ENCODE measurements around the gene H6PD.

The H6PD gene

DNA sequence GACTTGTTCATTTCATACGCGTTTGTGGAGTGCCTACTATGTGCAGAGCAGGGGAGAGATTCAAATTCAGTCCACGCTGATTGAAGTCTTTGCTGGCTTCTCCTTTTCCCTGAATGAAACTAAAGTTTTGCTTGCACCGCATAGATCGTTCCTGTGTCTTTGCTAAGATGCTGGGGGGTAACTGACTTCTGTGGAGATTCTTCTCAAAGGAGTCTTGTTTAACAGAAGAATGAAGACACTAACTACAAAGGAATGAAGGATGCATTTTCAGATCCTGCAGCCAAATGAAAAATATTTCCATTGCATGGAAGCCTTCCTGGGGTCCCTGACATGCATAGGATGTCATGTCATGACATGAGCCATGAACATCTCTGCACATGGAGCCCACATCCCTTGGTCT lies 26.9 kb upstream of the H6PD start:
- no peak overlapping the region for H3K9ac ChIP-seq (ENCODE audit: low read length)
- H3K27ac ChIP-seq (ENCODE audit: low read depth, low read length), result no peak overlapping the region

DNA sequence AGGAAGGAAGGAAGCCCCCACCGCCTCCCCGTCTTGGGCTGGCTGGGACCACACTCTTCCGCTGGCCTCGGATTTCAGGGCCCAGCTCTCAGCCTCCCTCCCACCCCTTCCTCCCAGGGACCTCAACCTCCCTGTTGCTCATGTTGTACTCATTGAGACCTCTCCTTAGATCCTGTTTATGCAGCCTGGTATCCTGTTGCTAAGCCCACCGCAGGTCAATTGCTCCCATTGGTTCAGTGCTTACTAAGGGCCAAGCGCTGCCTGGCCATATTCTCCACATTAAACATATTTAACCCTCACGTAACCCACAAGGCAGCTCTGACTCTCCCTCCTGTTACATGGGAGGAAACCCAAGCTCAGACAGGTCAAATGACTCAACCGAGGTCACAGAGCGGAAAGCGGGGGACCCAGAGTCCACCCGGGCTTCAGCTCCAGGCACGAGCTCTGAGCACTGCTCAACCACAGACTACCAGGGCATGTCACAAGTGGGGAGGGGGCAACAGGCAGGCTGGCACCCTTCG lies 23.2 kb upstream of the H6PD start:
- peaks cover 1% of the 10 kb centered on the region for H3K27me3 ChIP-seq (ENCODE audit: control insufficient read depth, insufficient read depth, low read length)
- H3K9me3 ChIP-seq (ENCODE audit: control insufficient read depth, insufficient read depth, low read depth, low read length), result no peaks in the 10 kb centered on the region
- 0 out of 2 replicates have a peak, but pooled peaks cover 5% of the 10 kb centered on the region for H3K4me1 ChIP-seq (ENCODE audit: control insufficient read depth, insufficient read depth, low read length)
- no peak overlapping the region for H3K9ac ChIP-seq (ENCODE audit: low read length)
- no peak overlapping the region for H3K4me3 ChIP-seq (ENCODE audit: low read depth, low read length)
- no peak overlapping the region for H3K27ac ChIP-seq (ENCODE audit: low read depth, low read length)
- no peaks in the 10 kb centered on the region for H3K36me3 ChIP-seq (ENCODE audit: control insufficient read depth, insufficient read depth, low read length)

More for the DNA sequence above, 26.9 kb upstream of the H6PD start:
- peaks cover 23% of the 10 kb centered on the region for H3K27me3 ChIP-seq (ENCODE audit: control insufficient read depth, insufficient read depth, low read length)
- no peak overlapping the region for H3K4me3 ChIP-seq (ENCODE audit: low read depth, low read length)
- no peaks in the 10 kb centered on the region for H3K36me3 ChIP-seq (ENCODE audit: control insufficient read depth, insufficient read depth, low read length)
- no peaks in the 10 kb centered on the region for H3K9me3 ChIP-seq (ENCODE audit: control insufficient read depth, insufficient read depth, low read depth, low read length)
- no peaks in the 10 kb centered on the region for H3K4me1 ChIP-seq (ENCODE audit: control insufficient read depth, insufficient read depth, low read length)

- Histone ChIP-seq H3K4me3 (ENCODE audit: low read depth, low read length) (no peak overlapping the region), H3K27ac (ENCODE audit: low read depth, low read length) (no peak overlapping the region), H3K9me3 (ENCODE audit: control insufficient read depth, insufficient read depth, low read depth, low read length) (no peaks in the 10 kb centered on the region), H3K9ac (ENCODE audit: low read length) (no peak overlapping the region), H3K4me1 (ENCODE audit: control insufficient read depth, insufficient read depth, low read length) (0 out of 2 replicates have a peak, but pooled peaks cover 5% of the 10 kb centered on the region), H3K27me3 (ENCODE audit: control insufficient read depth, insufficient read depth, low read length) (no peaks in the 10 kb centered on the region; the same call in 1 of the 2 replicates), H3K36me3 (ENCODE audit: control insufficient read depth, insufficient read depth, low read length) (no peaks in the 10 kb centered on the region)
Measured at GRCh38 chr1:9212735-9213134, 21.8 kb upstream of the H6PD start.

- Histone ChIP-seq H3K9me3 (ENCODE audit: control insufficient read depth, insufficient read depth, low read depth, low read length) (no peaks in the 10 kb centered on the region), H3K4me1 (ENCODE audit: control insufficient read depth, insufficient read depth, low read length) (0 out of 2 replicates have a peak, but pooled peaks cover 5% of the 10 kb centered on the region), H3K9ac (ENCODE audit: low read length) (no peak overlapping the region), H3K27ac (ENCODE audit: low read depth, low read length) (no peak overlapping the region), H3K36me3 (ENCODE audit: control insufficient read depth, insufficient read depth, low read length) (no peaks in the 10 kb centered on the region), H3K27me3 (ENCODE audit: control insufficient read depth, insufficient read depth, low read length) (no peaks in the 10 kb centered on the region), H3K4me3 (ENCODE audit: low read depth, low read length) (no peak overlapping the region)
Measured at GRCh38 chr1:9213956-9214355, 20.6 kb upstream of the H6PD start.

DNA sequence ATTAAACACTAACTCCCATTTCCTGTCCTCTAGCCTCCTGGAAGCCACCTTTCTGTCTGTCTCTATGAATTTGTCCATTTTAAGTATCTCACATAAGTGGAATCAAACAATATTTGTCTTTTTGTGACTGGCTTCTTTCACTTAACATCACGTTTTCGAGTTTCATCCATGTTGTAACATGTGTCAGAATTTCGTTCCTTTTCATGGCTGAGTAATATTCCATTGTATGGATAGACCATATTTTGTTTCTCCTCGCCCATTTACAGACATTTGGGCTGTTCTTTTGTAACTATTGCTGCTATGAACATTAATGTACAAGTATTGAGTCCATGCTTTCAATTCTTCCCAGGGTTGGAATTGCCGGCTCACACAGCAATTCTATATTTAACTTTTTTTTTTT lies 15.7 kb upstream of the H6PD start:
- no peak overlapping the region for H3K9ac ChIP-seq (ENCODE audit: low read length)
- H3K4me1 ChIP-seq (ENCODE audit: control insufficient read depth, insufficient read depth, low read length), result 0 out of 2 replicates have a peak, but pooled peaks cover 5% of the 10 kb centered on the region
- no peak overlapping the region for H3K4me3 ChIP-seq (ENCODE audit: low read depth, low read length)
- H3K36me3 ChIP-seq (ENCODE audit: control insufficient read depth, insufficient read depth, low read length), result no peaks in the 10 kb centered on the region
- H3K9me3 ChIP-seq (ENCODE audit: control insufficient read depth, insufficient read depth, low read depth, low read length), result no peaks in the 10 kb centered on the region
- H3K27me3 ChIP-seq (ENCODE audit: control insufficient read depth, insufficient read depth, low read length), result no peaks in the 10 kb centered on the region
- H3K27ac ChIP-seq (ENCODE audit: low read depth, low read length), result no peak overlapping the region

- Histone ChIP-seq H3K27ac (ENCODE audit: low read depth, low read length) (no peak overlapping the region), H3K4me3 (ENCODE audit: low read depth, low read length) (no peak overlapping the region), H3K9ac (ENCODE audit: low read length) (no peak overlapping the region), H3K9me3 (ENCODE audit: control insufficient read depth, insufficient read depth, low read depth, low read length) (no peaks in the 10 kb centered on the region), H3K4me1 (ENCODE audit: control insufficient read depth, insufficient read depth, low read length) (peaks cover 4% of the 10 kb centered on the region; the same call in 1 of the 2 replicates), H3K36me3 (ENCODE audit: control insufficient read depth, insufficient read depth, low read length) (no peaks in the 10 kb centered on the region), H3K27me3 (ENCODE audit: control insufficient read depth, insufficient read depth, low read length) (no peaks in the 10 kb centered on the region)
Measured at GRCh38 chr1:9222846-9223625, 11.5 kb upstream of the H6PD start.

GRCh38 chr1:9224664-9225410 lies 9.7 kb upstream of the H6PD start:
- Histone ChIP-seq H3K36me3 (ENCODE audit: control insufficient read depth, insufficient read depth, low read length) (no peaks in the 10 kb centered on the region), H3K9ac (ENCODE audit: low read length) (no peak overlapping the region), H3K4me3 (ENCODE audit: low read depth, low read length) (no peak overlapping the region), H3K27ac (ENCODE audit: low read depth, low read length) (no peak overlapping the region), H3K9me3 (ENCODE audit: control insufficient read depth, insufficient read depth, low read depth, low read length) (no peaks in the 10 kb centered on the region), H3K4me1 (ENCODE audit: control insufficient read depth, insufficient read depth, low read length) (peaks cover 4% of the 10 kb centered on the region; the same call in 1 of the 2 replicates), H3K27me3 (ENCODE audit: control insufficient read depth, insufficient read depth, low read length) (no peaks in the 10 kb centered on the region)

- Histone ChIP-seq H3K4me1 (ENCODE audit: control insufficient read depth, insufficient read depth, low read length) (peaks cover 4% of the 10 kb centered on the region; the same call in 1 of the 2 replicates), H3K9me3 (ENCODE audit: control insufficient read depth, insufficient read depth, low read depth, low read length) (no peaks in the 10 kb centered on the region), H3K27me3 (ENCODE audit: control insufficient read depth, insufficient read depth, low read length) (no peaks in the 10 kb centered on the region), H3K27ac (ENCODE audit: low read depth, low read length) (no peak overlapping the region), H3K36me3 (ENCODE audit: control insufficient read depth, insufficient read depth, low read length) (no peaks in the 10 kb centered on the region), H3K9ac (ENCODE audit: low read length) (no peak overlapping the region), H3K4me3 (ENCODE audit: low read depth, low read length) (no peak overlapping the region)
Measured at GRCh38 chr1:9225411-9225785, 9.2 kb upstream of the H6PD start.

DNA sequence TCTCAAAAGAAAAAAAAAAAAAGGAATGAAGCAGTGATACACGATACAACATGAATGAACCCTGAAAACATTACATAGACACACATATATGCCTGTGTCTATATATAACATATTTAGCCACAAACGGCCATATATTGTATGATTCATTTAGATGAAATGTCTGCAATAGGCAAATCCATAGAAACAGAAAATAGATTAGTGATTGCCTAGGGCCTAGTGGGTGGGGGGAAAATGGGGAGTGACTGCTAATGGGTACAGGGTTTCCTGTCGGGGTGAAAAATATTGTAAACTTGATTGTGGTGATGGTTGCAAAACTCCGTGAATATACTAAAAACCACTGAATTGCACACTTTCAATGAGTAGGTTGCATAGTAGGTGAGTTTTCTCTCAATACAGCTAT lies 6.0 kb upstream of the H6PD start:
- peaks cover 2% of the 10 kb centered on the region; the same call in 1 of the 2 replicates for H3K9me3 ChIP-seq (ENCODE audit: control insufficient read depth, insufficient read depth, low read depth, low read length)
- peaks cover 11% of the 10 kb centered on the region for H3K4me1 ChIP-seq (ENCODE audit: control insufficient read depth, insufficient read depth, low read length)
- no peak overlapping the region for H3K4me3 ChIP-seq (ENCODE audit: low read depth, low read length)
- H3K36me3 ChIP-seq (ENCODE audit: control insufficient read depth, insufficient read depth, low read length), result no peaks in the 10 kb centered on the region
- H3K27me3 ChIP-seq (ENCODE audit: control insufficient read depth, insufficient read depth, low read length), result no peaks in the 10 kb centered on the region
- no peak overlapping the region for H3K27ac ChIP-seq (ENCODE audit: low read depth, low read length)
- H3K9ac ChIP-seq (ENCODE audit: low read length), result no peak overlapping the region

DNA sequence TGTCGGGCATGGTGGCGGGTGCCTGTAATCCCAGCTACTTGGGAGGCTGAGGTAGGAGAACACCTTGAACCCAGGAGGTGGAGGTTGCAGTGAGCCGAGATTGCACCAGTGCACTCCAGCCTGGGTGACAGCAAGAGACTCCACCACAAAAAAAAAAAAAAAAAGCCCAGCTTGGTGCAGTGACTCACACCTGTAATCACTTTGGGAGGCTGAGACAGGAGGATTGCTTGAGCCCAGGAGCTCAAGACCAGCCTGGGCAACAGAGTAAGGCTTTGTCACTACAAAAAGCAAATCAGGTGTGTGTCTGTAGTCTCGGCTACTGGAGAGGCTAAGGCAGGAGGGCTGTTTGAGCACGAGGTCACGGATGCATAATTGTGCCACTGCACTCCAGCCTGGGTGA lies 5.0 kb upstream of the H6PD start:
- H3K4me3 ChIP-seq (ENCODE audit: low read depth, low read length), result no peak overlapping the region
- H3K4me1 ChIP-seq (ENCODE audit: control insufficient read depth, insufficient read depth, low read length), result peaks cover 11% of the 10 kb centered on the region
- H3K27ac ChIP-seq (ENCODE audit: low read depth, low read length), result no peak overlapping the region
- peaks cover 2% of the 10 kb centered on the region; the same call in 1 of the 2 replicates for H3K9me3 ChIP-seq (ENCODE audit: control insufficient read depth, insufficient read depth, low read depth, low read length)
- H3K36me3 ChIP-seq (ENCODE audit: control insufficient read depth, insufficient read depth, low read length), result no peaks in the 10 kb centered on the region
- H3K27me3 ChIP-seq (ENCODE audit: control insufficient read depth, insufficient read depth, low read length), result no peaks in the 10 kb centered on the region
- H3K9ac ChIP-seq (ENCODE audit: low read length), result no peak overlapping the region

Measured in HUES6 (cell line).